KMS-11 (cell line): ENCODE measurements around the gene DGCR2.

Experiments
- H2AFZ ChIP-seq: fragments of 200-600 bp; sonication (generic); 2 replicates; pipeline ENCODE4 v1.6.1; 2016; ENCODE audit warnings: antibody characterized with exemption, mixed run types, low read depth
- H3K27ac ChIP-seq: fragments of 200-600 bp; sonication (generic); 2 replicates; pipeline ENCODE4 v1.6.1; 2016; ENCODE audit warnings: mild to moderate bottlenecking, mixed run types
- H3K27me3 ChIP-seq: fragments of 200-600 bp; sonication (generic); 2 replicates; pipeline ENCODE4 v1.6.1; 2017; ENCODE audit warnings: mild to moderate bottlenecking, low read depth, mixed run types, moderate library complexity; ENCODE audit not compliant: insufficient read depth
- H3K36me3 ChIP-seq: fragments of 200-600 bp; sonication (generic); 2 replicates; pipeline ENCODE4 v1.6.1; 2017; ENCODE audit warnings: mild to moderate bottlenecking, mixed run types; ENCODE audit not compliant: insufficient read depth
- H3K4me1 ChIP-seq: fragments of 200-600 bp; sonication (generic); 2 replicates; pipeline ENCODE4 v1.6.1; 2016; ENCODE audit warnings: mild to moderate bottlenecking, low read depth, mixed run types; ENCODE audit not compliant: poor library complexity, severe bottlenecking
- H3K4me2 ChIP-seq: fragments of 200-600 bp; sonication (generic); 2 replicates; pipeline ENCODE4 v1.7.0; 2016; ENCODE audit warnings: mild to moderate bottlenecking, mixed run types
- H3K4me3 ChIP-seq: fragments of 200-600 bp; sonication (generic); IDR thresholded peaks from 2 replicates; pipeline ENCODE4 v1.6.1; 2017; ENCODE audit warnings: low read depth, low read length, mixed read lengths; ENCODE audit not compliant: insufficient read depth
- H3K79me2 ChIP-seq: fragments of 200-600 bp; sonication (generic); 2 replicates; pipeline ENCODE4 v1.6.1; 2016; ENCODE audit warnings: low read depth, mixed run types; ENCODE audit not compliant: insufficient read depth
- H3K9ac ChIP-seq: fragments of 200-600 bp; sonication (generic); 2 replicates; pipeline ENCODE4 v1.6.1; 2016; ENCODE audit warnings: mild to moderate bottlenecking, mixed run types
- H4K20me1 ChIP-seq: fragments of 200-600 bp; sonication (generic); 2 replicates; pipeline ENCODE4 v1.6.1; 2016; ENCODE audit warnings: mild to moderate bottlenecking, mixed run types; ENCODE audit not compliant: insufficient read depth
- TF ChIP-seq, protein P1 (sequence below): fragments of 200-600 bp; sonication (generic); conservative IDR thresholded peaks from 2 replicates; pipeline ENCODE4 v1.6.1; 2017; ENCODE audit warnings: low read depth, mild to moderate bottlenecking, antibody characterized with exemption, low read length, moderate library complexity, mixed read lengths

The DGCR2 gene

DNA sequence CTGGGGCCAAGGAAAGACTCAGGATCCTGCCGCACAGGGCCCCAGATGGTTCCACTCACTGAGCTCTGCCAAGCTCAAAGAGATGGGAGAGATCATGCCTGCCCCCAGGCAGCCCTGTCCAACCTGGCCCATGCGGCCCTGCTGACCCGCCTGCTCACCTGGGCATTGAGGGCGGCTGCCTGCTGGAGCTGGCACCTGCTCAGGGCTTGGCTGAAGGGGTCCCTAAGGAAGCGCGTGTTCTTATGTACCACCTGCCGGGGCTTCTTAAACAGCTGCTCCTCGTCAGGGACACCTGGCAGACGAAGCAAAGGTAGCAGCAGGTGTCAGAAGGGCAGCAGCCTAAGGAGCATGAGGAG, 16.8 kb upstream of the DGCR2 start:
- Histone ChIP-seq H3K36me3 (no peaks in the 10 kb centered on the region; the same call in 1 of the 2 replicates), H3K9ac (no peak overlapping the region), H3K27ac (no peak overlapping the region)

DNA sequence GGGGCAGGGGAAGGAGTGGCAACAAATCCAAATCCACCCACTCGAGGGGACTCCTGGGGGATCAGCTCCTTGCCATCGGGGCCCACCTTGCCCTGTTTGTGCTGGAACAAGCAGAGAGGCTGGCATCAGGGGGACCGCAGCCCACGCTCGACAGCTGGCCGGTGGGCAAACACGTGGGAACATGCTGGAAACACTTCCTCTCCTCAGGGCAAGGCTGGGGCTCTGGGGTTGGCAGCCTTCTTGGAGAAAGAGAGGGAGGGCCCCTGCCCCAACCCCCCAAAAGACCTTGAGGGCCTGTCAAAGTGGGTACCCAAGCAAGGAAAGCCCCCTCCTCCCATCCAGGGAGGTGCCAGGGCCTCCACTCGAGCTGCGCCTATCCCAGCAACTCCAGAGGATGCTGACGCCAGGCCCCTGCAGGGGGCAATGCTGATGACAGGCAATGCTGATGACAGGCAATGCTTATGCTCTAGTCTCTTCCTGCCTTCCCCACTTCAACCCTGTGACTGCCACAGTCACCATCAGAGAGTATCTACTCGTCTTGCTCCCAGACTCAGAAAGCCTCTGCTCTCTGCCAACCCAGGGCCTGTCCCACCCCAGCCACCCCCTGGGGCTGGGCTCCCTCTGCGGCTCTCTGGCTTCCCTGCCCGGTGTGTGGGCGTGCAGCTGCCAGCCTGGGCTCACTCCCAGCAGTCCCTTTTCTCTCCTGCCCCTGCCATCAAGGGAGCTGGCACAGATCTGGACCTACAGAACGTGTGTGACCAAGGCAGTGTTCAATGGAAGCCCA, 16.2 kb upstream of the DGCR2 start:
- H4K20me1 ChIP-seq = no peaks in the 10 kb centered on the region
- H3K4me1 ChIP-seq = peaks cover 1% of the 10 kb centered on the region
- peaks cover 9% of the 10 kb centered on the region; the same call in 1 of the 2 replicates for H3K79me2 ChIP-seq
- H3K9ac ChIP-seq = no peak overlapping the region
- no peaks in the 10 kb centered on the region for H3K27me3 ChIP-seq
- H3K4me3 ChIP-seq = no peak overlapping the region
- no peak overlapping the region for H3K27ac ChIP-seq
- H3K36me3 ChIP-seq = no peaks in the 10 kb centered on the region; the same call in 1 of the 2 replicates
- H3K4me2 ChIP-seq = no peak overlapping the region
- TF ChIP-seq, protein P1, sequence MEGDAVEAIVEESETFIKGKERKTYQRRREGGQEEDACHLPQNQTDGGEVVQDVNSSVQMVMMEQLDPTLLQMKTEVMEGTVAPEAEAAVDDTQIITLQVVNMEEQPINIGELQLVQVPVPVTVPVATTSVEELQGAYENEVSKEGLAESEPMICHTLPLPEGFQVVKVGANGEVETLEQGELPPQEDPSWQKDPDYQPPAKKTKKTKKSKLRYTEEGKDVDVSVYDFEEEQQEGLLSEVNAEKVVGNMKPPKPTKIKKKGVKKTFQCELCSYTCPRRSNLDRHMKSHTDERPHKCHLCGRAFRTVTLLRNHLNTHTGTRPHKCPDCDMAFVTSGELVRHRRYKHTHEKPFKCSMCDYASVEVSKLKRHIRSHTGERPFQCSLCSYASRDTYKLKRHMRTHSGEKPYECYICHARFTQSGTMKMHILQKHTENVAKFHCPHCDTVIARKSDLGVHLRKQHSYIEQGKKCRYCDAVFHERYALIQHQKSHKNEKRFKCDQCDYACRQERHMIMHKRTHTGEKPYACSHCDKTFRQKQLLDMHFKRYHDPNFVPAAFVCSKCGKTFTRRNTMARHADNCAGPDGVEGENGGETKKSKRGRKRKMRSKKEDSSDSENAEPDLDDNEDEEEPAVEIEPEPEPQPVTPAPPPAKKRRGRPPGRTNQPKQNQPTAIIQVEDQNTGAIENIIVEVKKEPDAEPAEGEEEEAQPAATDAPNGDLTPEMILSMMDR = no peak
- no peak overlapping the region for H2AFZ ChIP-seq

More for the DNA sequence above, 16.8 kb upstream of the DGCR2 start:
- Histone ChIP-seq H3K4me1 (peaks cover 4% of the 10 kb centered on the region), H3K4me3 (no peak overlapping the region), H2AFZ (no peak overlapping the region), H3K4me2 (no peak overlapping the region), H3K79me2 (peaks cover 15% of the 10 kb centered on the region; the same call in 1 of the 2 replicates), H3K27me3 (no peaks in the 10 kb centered on the region), H4K20me1 (no peaks in the 10 kb centered on the region)
- TF ChIP-seq, protein P1 = no peak

DNA sequence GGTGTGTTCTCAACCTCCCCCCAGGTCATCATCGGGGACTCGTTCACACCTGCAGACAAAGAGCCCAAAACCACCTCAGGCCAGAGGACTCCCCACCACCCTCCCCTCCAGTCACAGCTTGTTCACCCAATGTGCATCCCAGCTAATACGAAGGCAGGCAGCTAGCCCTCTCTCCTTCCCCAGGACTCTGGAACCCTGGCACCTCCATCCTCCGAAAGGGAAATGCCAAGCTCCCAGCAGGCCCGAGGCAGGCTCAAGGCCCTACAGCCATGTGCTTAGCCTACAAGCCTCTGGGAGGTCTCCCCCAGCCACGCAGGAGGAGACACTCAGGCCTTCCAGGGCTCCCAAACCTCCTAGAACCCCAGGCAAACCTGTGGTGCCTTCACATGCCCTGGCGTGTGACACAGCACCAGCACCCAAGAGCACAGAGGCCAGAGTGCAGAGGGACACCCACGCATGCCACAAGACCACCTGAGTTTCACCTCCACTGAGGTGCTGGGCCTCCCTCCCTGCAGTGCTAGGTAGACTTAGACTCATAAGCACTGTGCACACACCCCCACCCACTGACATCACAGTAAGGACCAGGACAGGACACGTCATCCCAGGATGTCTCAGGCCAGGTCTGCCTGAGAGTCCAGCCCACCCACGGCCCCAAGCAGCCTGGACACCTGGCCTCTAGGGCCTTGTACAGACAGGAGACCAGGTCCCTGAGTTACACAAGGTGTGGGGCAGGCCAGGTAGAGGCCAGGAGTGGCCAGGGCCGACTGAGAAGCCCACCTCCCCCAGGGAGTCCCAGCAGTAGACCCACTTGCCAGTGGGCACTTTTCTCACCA, 15.4 kb upstream of the DGCR2 start:
- Histone ChIP-seq H3K36me3 (no peaks in the 10 kb centered on the region; the same call in 1 of the 2 replicates), H3K4me1 (no peaks in the 10 kb centered on the region), H3K9ac (no peak overlapping the region), H4K20me1 (no peaks in the 10 kb centered on the region), H3K27ac (no peak overlapping the region), H3K79me2 (0 out of 2 replicates have a peak, but pooled peaks cover under 1% of the 10 kb centered on the region), H2AFZ (no peak overlapping the region), H3K4me3 (no peak overlapping the region), H3K27me3 (no peaks in the 10 kb centered on the region), H3K4me2 (no peak overlapping the region)
- TF ChIP-seq, protein P1 = no peak

DNA sequence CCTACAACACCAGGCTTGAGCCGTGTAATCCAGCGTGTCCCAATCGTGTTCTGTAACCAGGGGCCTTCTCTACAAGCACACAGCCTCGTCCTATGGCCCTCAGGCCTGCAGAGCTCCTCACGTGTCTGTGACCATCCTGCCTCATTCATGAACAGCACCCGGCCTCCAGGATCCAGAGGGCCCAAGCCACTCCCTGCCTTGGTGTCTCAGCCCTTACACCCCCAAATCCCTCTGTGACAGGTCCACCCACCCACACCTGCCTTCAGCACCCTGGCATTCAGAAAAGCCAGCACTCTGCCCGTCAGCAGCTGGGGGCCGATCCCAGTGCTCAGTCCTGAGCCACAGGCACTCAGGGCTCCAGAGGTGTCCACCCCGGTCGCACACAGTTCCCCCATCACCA, 14.7 kb upstream of the DGCR2 start:
- Histone ChIP-seq H2AFZ (no peak overlapping the region), H3K27ac (no peak overlapping the region), H3K4me1 (no peaks in the 10 kb centered on the region), H3K27me3 (no peaks in the 10 kb centered on the region), H3K4me3 (no peak overlapping the region), H3K9ac (no peak overlapping the region), H3K4me2 (no peak overlapping the region), H3K79me2 (no peaks in the 10 kb centered on the region), H3K36me3 (no peaks in the 10 kb centered on the region; the same call in 1 of the 2 replicates), H4K20me1 (no peaks in the 10 kb centered on the region)
- TF ChIP-seq, protein P1 = no peak
